ENCODE results near the gene SPACDR. TPM values are rescaled to one million over a fixed set of nuclear protein-coding genes. Genes with fewer than 3 reads are reported as not detected.

The SPACDR gene
- total RNA-seq, 1 donor from 2014 or later, result 2.5 TPM

DNA sequence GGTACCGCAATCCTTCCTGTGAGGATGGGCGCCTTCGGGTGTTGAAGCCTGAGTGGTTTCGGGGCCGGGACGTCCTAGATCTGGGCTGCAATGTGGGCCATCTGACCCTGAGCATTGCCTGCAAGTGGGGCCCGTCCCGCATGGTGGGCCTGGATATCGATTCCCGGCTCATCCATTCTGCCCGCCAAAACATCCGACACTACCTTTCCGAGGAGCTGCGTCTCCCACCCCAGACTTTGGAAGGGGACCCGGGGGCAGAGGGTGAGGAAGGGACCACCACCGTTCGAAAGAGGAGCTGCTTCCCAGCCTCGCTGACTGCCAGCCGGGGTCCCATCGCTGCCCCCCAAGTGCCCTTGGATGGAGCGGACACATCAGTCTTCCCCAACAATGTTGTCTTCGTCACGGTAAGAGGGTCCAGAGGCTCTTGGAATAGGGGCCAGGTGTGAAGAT is 32.7 kb downstream of the SPACDR start:
- H3K36me3 Mint-ChIP-seq (ENCODE audit: low read depth, unreplicated experiment), result peaks cover 10% of the 10 kb centered on the region
- DNase-seq (ENCODE audit: low read depth), result no peak
- H4K20me1 ChIP-seq (ENCODE audit: insufficient read depth, low read length), result peaks cover 44% of the 10 kb centered on the region
- peak overlapping the region; percentile 85 for H3K4me3 Mint-ChIP-seq (ENCODE audit: unreplicated experiment)
- no peak for TF ChIP-seq EZH2 (IDR thresholded peaks at IDR 0.05; ENCODE audit: insufficient read depth, low read length)
- TF ChIP-seq, protein P1, sequence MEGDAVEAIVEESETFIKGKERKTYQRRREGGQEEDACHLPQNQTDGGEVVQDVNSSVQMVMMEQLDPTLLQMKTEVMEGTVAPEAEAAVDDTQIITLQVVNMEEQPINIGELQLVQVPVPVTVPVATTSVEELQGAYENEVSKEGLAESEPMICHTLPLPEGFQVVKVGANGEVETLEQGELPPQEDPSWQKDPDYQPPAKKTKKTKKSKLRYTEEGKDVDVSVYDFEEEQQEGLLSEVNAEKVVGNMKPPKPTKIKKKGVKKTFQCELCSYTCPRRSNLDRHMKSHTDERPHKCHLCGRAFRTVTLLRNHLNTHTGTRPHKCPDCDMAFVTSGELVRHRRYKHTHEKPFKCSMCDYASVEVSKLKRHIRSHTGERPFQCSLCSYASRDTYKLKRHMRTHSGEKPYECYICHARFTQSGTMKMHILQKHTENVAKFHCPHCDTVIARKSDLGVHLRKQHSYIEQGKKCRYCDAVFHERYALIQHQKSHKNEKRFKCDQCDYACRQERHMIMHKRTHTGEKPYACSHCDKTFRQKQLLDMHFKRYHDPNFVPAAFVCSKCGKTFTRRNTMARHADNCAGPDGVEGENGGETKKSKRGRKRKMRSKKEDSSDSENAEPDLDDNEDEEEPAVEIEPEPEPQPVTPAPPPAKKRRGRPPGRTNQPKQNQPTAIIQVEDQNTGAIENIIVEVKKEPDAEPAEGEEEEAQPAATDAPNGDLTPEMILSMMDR (IDR thresholded peaks at IDR 0.05; ENCODE audit: insufficient read depth, low read depth, low read length), result no peak
- H3K4me3 ChIP-seq (ENCODE audit: insufficient read depth, low read depth, low read length), result peak overlapping the region; percentile 81
- peaks cover 17% of the 10 kb centered on the region for H3K4me1 Mint-ChIP-seq (ENCODE audit: low read depth, unreplicated experiment)
- H3K79me2 ChIP-seq (ENCODE audit: insufficient read depth, low read length), result peaks cover 64% of the 10 kb centered on the region
- H3K27me3 Mint-ChIP-seq (ENCODE audit: low read depth, unreplicated experiment), result no peaks in the 10 kb centered on the region
- H3K27me3 ChIP-seq (ENCODE audit: insufficient read depth, low read length), result no peaks in the 10 kb centered on the region
- H3K4me2 ChIP-seq (ENCODE audit: low read length), result peak overlapping the region; percentile 87
- H3K27ac ChIP-seq (ENCODE audit: low read depth, low read length), result no peak overlapping the region
- H3K9me3 Mint-ChIP-seq (ENCODE audit: unreplicated experiment), result no peaks in the 10 kb centered on the region
- H3K4me1 ChIP-seq (ENCODE audit: insufficient read depth, low read length), result peaks cover 22% of the 10 kb centered on the region
- H3K9ac ChIP-seq (ENCODE audit: low read length), result peak overlapping the region; percentile 96
- H3K9me3 ChIP-seq (ENCODE audit: insufficient read depth, low read depth, low read length), result no peaks in the 10 kb centered on the region
- no peak overlapping the region for H3K27ac Mint-ChIP-seq (ENCODE audit: unreplicated experiment)
- no peak for FAIRE-seq
- no peak overlapping the region for H2AFZ ChIP-seq (ENCODE audit: low read depth, low read length)
- H3K36me3 ChIP-seq (ENCODE audit: insufficient read depth, low read length), result peaks cover 22% of the 10 kb centered on the region

DNA sequence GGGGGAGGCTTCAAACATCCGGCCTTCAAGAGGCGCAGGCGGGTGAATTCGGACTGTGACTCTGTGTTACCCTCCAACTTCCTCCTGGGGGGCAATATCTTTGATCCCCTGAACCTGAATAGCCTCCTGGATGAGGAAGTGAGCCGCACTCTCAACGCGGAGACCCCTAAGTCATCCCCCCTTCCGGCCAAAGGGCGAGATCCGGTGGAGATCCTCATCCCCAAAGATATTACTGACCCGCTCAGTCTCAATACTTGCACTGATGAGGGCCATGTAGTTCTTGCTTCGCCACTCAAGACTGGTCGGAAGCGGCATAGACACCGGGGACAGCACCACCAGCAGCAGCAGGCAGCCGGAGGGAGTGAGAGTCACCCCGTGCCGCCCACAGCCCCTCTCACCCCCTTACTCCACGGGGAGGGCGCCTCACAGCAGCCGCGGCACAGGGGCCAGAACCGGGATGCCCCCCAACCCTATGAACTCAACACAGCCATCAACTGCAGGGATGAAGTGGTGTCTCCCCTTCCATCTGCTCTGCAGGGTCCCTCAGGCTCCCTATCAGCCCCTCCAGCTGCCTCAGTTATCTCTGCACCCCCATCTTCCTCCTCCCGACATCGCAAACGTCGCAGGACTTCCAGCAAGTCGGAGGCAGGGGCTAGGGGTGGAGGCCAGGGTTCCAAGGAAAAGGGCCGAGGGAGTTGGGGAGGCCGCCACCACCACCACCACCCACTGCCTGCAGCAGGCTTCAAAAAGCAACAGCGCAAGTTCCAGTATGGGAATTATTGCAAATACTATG is 33.4 kb downstream of the SPACDR start:
- H3K79me2 ChIP-seq (ENCODE audit: insufficient read depth, low read length), result peaks cover 58% of the 10 kb centered on the region
- Mint-ChIP-seq H3K4me1 (ENCODE audit: low read depth, unreplicated experiment) (peaks cover 17% of the 10 kb centered on the region), H3K36me3 (ENCODE audit: low read depth, unreplicated experiment) (peaks cover 10% of the 10 kb centered on the region)

More for the DNA sequence above, 33.4 kb downstream of the SPACDR start:
- Mint-ChIP-seq H3K9me3 (ENCODE audit: unreplicated experiment) (no peaks in the 10 kb centered on the region), H3K4me3 (ENCODE audit: unreplicated experiment) (peak overlapping the region; percentile 85), H3K27me3 (ENCODE audit: low read depth, unreplicated experiment) (no peaks in the 10 kb centered on the region), H3K27ac (ENCODE audit: unreplicated experiment) (peak overlapping the region; percentile 84)
- Histone ChIP-seq H2AFZ (ENCODE audit: low read depth, low read length) (no peak overlapping the region), H3K27me3 (ENCODE audit: insufficient read depth, low read length) (no peaks in the 10 kb centered on the region), H3K27ac (ENCODE audit: low read depth, low read length) (peak overlapping the region; percentile 98), H3K9me3 (ENCODE audit: insufficient read depth, low read depth, low read length) (no peaks in the 10 kb centered on the region), H3K9ac (ENCODE audit: low read length) (peak overlapping the region; percentile 96), H3K4me2 (ENCODE audit: low read length) (peak overlapping the region; percentile 87), H3K36me3 (ENCODE audit: insufficient read depth, low read length) (peaks cover 22% of the 10 kb centered on the region), H3K4me3 (ENCODE audit: insufficient read depth, low read depth, low read length) (peak overlapping the region; percentile 81), H3K4me1 (ENCODE audit: insufficient read depth, low read length) (peaks cover 22% of the 10 kb centered on the region), H4K20me1 (ENCODE audit: insufficient read depth, low read length) (peaks cover 44% of the 10 kb centered on the region)
- DNase-seq (ENCODE audit: low read depth), result no peak
- FAIRE-seq, result no peak
- TF ChIP-seq EZH2 (IDR thresholded peaks at IDR 0.05; ENCODE audit: insufficient read depth, low read length), result no peak
- TF ChIP-seq, protein P1 (IDR thresholded peaks at IDR 0.05; ENCODE audit: insufficient read depth, low read depth, low read length), result no peak
